HG03280 (cell line): ENCODE measurements around the gene NRBF2.

Experiments used
- ATAC-seq: cut with Tn5 transposase; IDR thresholded peaks from one replicate; pipeline ENCODE4 v1.9.1; 2021; ENCODE audit warnings: mild to moderate bottlenecking, moderate library complexity; ENCODE audit not compliant: unreplicated experiment

The NRBF2 gene

DNA sequence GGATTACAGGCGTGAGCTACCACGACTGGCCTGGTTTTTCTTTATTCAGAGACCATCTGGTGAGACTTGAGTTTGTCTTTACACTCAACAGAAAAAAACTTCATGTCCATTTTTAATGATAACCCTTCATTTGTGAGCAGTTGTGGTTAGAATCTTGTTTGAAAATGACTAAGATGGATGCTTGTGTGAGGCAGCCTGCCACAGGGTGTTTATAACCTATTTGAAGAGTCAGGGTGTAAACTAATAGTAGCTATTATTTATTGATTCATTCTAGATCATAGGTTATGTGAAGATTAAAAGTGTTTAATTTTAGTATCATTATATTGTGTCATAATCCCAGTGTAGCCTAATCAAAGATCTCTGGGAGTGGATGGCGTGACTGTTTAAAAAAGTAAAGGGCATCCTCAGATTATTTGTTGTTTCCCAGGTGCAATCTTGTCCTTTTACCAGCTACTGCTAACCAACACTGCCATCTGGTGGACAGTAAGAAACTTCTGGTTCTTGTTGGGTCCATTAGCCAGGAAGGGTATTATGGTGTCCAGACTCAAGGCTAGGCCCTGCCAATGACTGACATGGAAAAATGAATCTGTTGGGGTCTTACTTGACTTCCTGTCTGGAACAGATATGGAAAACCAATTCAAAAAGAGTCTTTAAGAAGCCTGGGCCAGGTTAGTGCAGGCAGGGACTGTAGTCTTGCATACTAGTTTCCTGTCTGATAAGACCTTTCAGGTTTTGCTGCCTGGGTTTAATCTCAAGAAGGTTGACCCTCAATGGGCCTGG, 24.9 kb downstream of the NRBF2 start:
- ATAC-seq: peak; percentile 62

DNA sequence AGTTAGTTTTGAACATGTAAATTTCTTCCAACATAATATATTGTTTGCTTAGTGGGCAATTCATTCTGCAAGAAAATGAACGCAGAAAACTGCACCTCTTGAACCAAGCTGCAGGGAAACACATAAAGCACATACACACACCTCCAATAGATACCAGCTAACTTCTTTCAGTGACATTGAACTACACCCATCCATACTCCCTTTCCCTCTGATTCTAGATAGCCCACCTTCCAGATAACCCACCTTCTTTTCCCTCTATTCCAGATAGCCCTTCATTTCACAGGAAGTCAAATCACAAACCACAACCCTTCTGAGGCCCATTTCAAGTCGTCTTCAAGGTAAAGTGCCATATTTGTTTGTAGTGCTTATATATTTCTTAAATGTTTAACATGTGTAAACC, 28.5 kb downstream of the NRBF2 start:
- ATAC-seq: no peak

DNA sequence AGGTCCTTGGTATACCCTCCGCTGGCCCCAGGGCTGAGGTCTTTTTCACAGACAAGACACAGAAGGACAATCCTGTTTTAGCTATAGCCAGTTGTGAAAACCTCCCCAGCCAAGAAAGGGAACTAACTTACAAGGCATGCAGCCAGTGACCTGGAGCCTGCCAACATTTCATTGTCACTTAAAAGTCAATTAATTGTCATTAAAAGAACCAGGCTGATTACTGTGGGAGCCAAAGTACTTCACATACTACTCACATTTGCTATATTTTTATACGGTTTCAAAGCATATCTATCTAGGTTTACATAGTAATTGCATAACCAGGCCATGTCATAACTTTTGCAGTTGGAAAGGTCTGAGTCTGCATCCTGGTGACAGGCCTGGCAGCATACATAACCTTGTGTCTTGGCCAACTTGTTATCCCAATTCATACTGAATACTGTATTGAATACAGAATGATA, 31.1 kb downstream of the NRBF2 start:
- ATAC-seq: no peak

- no peak for ATAC-seq
Observed at GRCh38 chr10:63165249-63165648, 32.1 kb downstream of the NRBF2 start.

- peak; percentile 66 for ATAC-seq
Observed at GRCh38 chr10:63166742-63167258, 33.7 kb downstream of the NRBF2 start.

- no peak for ATAC-seq
Observed at GRCh38 chr10:63168821-63169462, 35.8 kb downstream of the NRBF2 start.

- ATAC-seq: no peak
Observed at GRCh38 chr10:63169624-63170023, 36.5 kb downstream of the NRBF2 start.

DNA sequence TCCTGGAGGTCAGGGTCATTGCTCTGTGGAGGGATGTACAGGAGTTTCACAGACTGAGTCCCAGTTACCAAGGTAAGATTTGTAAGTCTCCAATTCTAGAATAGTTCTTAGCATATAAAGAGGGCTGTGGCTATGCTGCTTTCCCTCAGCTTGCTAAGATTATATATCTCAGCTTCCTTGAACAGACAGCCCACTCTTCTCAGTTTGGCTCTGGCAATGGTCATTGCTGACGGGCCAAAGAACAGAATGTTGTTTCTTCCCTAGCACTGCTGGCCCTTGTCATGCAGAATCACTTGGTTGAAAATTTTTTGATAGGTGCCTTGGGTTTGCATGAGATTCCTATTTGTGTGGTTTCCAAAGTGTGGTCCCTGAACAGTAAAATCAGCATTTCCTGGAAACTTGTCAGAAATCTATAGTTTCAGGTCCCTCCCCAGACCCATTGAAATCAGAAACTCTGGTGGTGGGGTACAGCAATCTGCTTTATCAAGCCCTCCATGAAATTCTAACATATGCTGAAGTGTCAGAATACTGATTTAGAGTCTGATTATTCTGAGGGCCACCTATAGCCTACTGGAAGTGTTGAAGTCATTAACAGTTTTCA, 38.2 kb downstream of the NRBF2 start:
- no peak for ATAC-seq

GRCh38 chr10:63171926-63172325, 38.8 kb downstream of the NRBF2 start:
- no peak for ATAC-seq

DNA sequence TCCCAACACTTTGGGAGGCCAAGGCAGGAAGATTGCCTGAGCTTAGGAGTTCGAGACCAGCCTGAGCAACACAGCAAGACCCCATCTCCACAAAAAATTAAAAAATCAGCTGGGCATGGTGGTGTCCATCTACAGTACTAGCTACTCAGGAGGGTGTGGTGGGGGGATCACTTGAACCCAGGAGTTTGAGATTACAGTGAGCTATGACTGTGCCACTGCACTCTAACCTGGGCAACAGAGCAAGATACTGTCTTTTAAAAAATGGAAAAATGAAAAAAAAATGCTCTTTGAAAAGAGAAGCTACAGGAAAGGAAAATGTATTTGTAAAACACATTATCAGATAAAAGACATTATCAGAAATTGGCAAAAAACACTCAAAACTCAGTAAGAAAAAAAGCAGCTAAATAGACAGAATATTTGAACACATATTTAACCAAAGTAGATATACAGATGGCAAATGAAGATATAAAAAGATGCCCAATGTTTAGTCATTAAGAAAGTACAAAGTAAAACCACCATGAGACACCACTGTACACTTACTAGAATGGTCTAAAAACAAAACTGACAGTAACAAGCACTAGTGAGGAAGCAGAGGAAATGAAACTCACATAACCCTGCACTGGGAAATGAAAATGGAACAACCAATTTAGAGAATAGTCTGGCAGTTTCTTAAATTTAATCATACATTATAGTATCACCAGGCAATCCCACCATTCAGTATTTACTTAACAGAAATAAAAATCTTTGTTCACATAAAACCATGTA, 40.5 kb downstream of the NRBF2 start:
- peak; percentile 99 for ATAC-seq

- ATAC-seq: no peak
Observed at GRCh38 chr10:63175534-63175933, 42.4 kb downstream of the NRBF2 start.

- ATAC-seq: no peak
Observed at GRCh38 chr10:63192826-63193225, 59.7 kb downstream of the NRBF2 start.

- ATAC-seq: no peak
Observed at GRCh38 chr10:63197344-63198092, 64.4 kb downstream of the NRBF2 start.

DNA sequence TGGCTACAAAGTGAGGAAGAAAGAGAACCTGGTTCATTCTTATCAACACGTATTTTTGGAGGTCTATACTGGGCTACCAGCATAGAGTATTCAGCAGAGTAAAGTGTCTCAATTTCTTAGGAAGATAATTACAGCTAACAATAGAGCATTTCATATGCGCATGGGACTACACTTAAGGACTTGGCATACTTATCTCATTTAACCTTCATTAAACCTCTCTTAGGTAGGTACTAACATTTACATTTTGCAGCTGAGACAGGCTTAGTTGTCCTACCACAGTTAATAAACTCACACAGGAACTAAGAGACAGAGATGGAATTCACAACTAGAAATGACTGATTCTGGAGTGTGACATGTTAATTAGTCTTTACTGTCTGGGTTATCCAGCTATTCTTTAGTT, 66.6 kb downstream of the NRBF2 start:
- ATAC-seq: no peak

DNA sequence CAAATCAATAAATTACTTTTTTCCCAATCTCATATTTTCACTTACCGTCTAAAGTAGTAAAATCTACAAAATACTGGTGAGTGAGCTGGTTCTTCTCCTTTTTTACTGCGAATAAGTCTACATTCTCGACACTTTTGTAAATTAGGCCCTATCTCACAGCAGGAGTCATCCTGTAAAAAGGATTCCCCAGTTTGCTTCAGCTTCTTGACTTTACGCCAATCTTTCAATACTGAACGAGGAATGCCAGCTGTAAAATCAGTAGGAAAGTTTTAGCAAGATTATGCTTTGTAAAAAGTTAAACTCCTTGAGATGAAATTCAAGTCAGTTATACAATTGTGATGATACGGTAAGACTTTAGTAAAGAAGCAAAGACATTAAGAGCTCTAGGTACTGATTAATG, 67.3 kb downstream of the NRBF2 start:
- ATAC-seq: no peak

DNA sequence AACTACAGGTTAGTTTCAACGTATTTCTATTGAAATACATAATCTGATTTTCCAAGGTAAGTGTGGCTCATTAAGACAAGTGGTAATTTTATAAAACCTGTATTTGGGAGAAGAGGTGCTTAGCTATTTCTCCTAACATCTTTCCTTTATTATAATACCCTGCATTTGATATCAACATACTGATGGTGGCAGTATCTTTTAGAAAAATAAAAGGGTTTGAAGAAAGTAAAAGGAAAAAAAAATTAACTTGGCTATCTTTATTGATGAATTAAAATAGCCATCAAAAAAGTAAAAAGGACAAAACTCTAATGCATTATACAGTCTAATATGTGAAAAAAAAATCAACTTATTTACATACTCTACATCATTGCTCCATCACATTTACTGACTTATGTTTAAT, 68.0 kb downstream of the NRBF2 start:
- no peak for ATAC-seq
